H1 (cell line): ENCODE measurements around the gene PCNX4. TPM values are rescaled to one million over a fixed set of nuclear protein-coding genes. Genes with fewer than 3 reads are reported as not detected.

Source experiments
- CTCF ChIA-PET: fragments of 300-600 bp; sonication (Branson Sonifier 250); formaldehyde crosslinking; loops from one replicate; lab custom pipeline; 2021; ENCODE audit not compliant: partially characterized antibody; lab: Charles Lee
- POLR2A ChIA-PET: fragments of 300-600 bp; sonication (Branson Sonifier 250); formaldehyde crosslinking; loops from one replicate; lab custom pipeline; 2021; ENCODE audit warnings: inconsistent platforms; ENCODE audit not compliant: partially characterized antibody; lab: Charles Lee
- DNase-seq, 2 experiments: peaks; one replicate each; pipeline versions ENCODE4 v3.0.0 to v3.0.0-alpha.2; 2010 to 2022; ENCODE audit warnings: low spot score in 2 of 2, low read depth in 1 of 2, mixed read lengths in 1 of 2
- FAIRE-seq: peaks from 2 replicates; lab custom pipeline; 2011; peaks lifted over from hg19 to GRCh38; lab: Jason Lieb, UNC
- H2AFZ ChIP-seq: 2 replicates; pipeline ENCODE4 v1.8.1; 2012; ENCODE audit warnings: low read length, inconsistent platforms
- H2AK5ac ChIP-seq: 2 replicates; pipeline ENCODE4 v1.6.1; 2013; ENCODE audit warnings: low read depth, low read length
- H2BK120ac ChIP-seq: replicated peaks from 2 replicates; pipeline ENCODE3; 2013; ENCODE audit warnings: low read depth, low read length, inconsistent platforms
- H2BK12ac ChIP-seq: 2 replicates; pipeline ENCODE4 v1.6.1; 2013; ENCODE audit warnings: low read depth, low read length
- H2BK15ac ChIP-seq: 2 replicates; pipeline ENCODE4 v1.6.1; 2013; ENCODE audit warnings: low read length
- H2BK20ac ChIP-seq: 2 replicates; pipeline ENCODE4 v1.6.1; 2013; ENCODE audit warnings: low read length
- H2BK5ac ChIP-seq: 2 replicates; pipeline ENCODE4 v1.6.1; 2013; ENCODE audit warnings: low read depth, low read length
- H3K14ac ChIP-seq: 2 replicates; pipeline ENCODE4 v1.6.1; 2013; ENCODE audit warnings: inconsistent platforms; ENCODE audit not compliant: insufficient read length
- H3K18ac ChIP-seq: 2 replicates; pipeline ENCODE4 v1.6.1; 2013; ENCODE audit warnings: low read length; ENCODE audit errors: extremely low read depth
- H3K23ac ChIP-seq: 2 replicates; pipeline ENCODE4 v1.6.1; 2013; ENCODE audit warnings: inconsistent platforms; ENCODE audit not compliant: insufficient read length
- H3K23me2 ChIP-seq: 2 replicates; pipeline ENCODE4 v1.6.1; 2013; ENCODE audit warnings: low read depth, low read length
- H3K27ac ChIP-seq: 2 replicates; pipeline ENCODE4 v1.6.1; 2011; ENCODE audit warnings: low read depth, low read length, inconsistent platforms
- H3K27me3 ChIP-seq, 4 experiments: replicated peaks in 1 of 4; 1 replicate in 1 of 4; 2 replicates in 3 of 4; pipeline versions ENCODE4 v1.6.1 to v1.8.1; 2011 to 2013; ENCODE audit warnings: low read length in 3 of 4, mild to moderate bottlenecking in 3 of 4, inconsistent platforms in 2 of 4, mixed read lengths in 2 of 4, moderate library complexity in 1 of 4; ENCODE audit not compliant: control insufficient read depth in 3 of 4, insufficient read depth in 3 of 4; ENCODE audit errors: extremely low read depth in 1 of 4
- H3K36me3 ChIP-seq, 4 experiments: 2 replicates each; pipeline versions ENCODE4 v1.6.1 to v1.8.1; 2011 to 2013; ENCODE audit warnings: mild to moderate bottlenecking in 4 of 4, low read length in 3 of 4, moderate library complexity in 2 of 4, control low read depth in 1 of 4, inconsistent platforms in 1 of 4; ENCODE audit not compliant: insufficient read depth in 4 of 4, control insufficient read depth in 2 of 4
- H3K4ac ChIP-seq: replicated peaks from 2 replicates; pipeline ENCODE3; 2013; ENCODE audit warnings: low read length, low read depth, mixed read lengths, inconsistent platforms; ENCODE audit not compliant: insufficient read length
- H3K4me1 ChIP-seq, 4 experiments: replicated peaks in 1 of 4; 1 replicate in 1 of 4; 2 replicates in 3 of 4; pipeline versions ENCODE4 v1.6.1 to v1.8.1; 2011 to 2013; ENCODE audit warnings: low read length in 3 of 4, inconsistent platforms in 2 of 4, mixed read lengths in 1 of 4; ENCODE audit not compliant: insufficient read depth in 4 of 4, control insufficient read depth in 3 of 4
- H3K4me2 ChIP-seq, 2 experiments: 2 replicates each; pipeline versions ENCODE4 v1.6.1 to v1.8.1; 2011 to 2013; ENCODE audit warnings: low read depth in 2 of 2, low read length in 2 of 2, control low read depth in 1 of 2, inconsistent platforms in 1 of 2, mild to moderate bottlenecking in 1 of 2; ENCODE audit not compliant: insufficient read depth in 1 of 2
- H3K4me3 ChIP-seq, 4 experiments: fragments of 200-600, 300-600 bp in 1 of 4; sonication (generic), shearing (Covaris generic), sonication (Bioruptor Twin) in 1 of 4; 2 replicates each; pipeline versions ENCODE4 v1.5.1 to v1.8.1; 2011 to 2016; ENCODE audit warnings: low read length in 4 of 4, low read depth in 3 of 4, control low read depth in 2 of 4, inconsistent platforms in 2 of 4, mild to moderate bottlenecking in 2 of 4, mixed read lengths in 1 of 4, moderate library complexity in 1 of 4; ENCODE audit not compliant: insufficient read depth in 2 of 4; ENCODE audit errors: extremely low read depth in 1 of 4
- H3K56ac ChIP-seq: replicated peaks from 2 replicates; pipeline ENCODE3; 2013; ENCODE audit warnings: low read depth, mild to moderate bottlenecking, mixed read lengths, low read length, inconsistent platforms; ENCODE audit not compliant: insufficient read length
- H3K79me1 ChIP-seq: 2 replicates; pipeline ENCODE4 v1.6.1; 2013; ENCODE audit warnings: low read depth, low read length, control low read depth
- H3K79me2 ChIP-seq, 2 experiments: 2 replicates each; pipeline versions ENCODE4 v1.6.1 to v1.8.1; 2012 to 2013; ENCODE audit warnings: low read length in 2 of 2, mild to moderate bottlenecking in 2 of 2, inconsistent platforms in 1 of 2; ENCODE audit not compliant: insufficient read depth in 2 of 2, control insufficient read depth in 1 of 2
- H3K9ac ChIP-seq, 4 experiments: replicated peaks in 1 of 4; 1 replicate in 1 of 4; 2 replicates in 3 of 4; pipeline versions ENCODE4 v1.6.1 to v1.8.1; 2011 to 2013; ENCODE audit warnings: low read depth in 3 of 4, low read length in 3 of 4, control low read depth in 2 of 4, mild to moderate bottlenecking in 2 of 4, moderate library complexity in 2 of 4, inconsistent platforms in 1 of 4; ENCODE audit errors: extremely low read depth in 1 of 4
- H3K9me3 ChIP-seq, 2 experiments: 2 replicates each; pipeline versions ENCODE4 v1.6.1 to v1.8.1; 2012 to 2013; ENCODE audit warnings: mild to moderate bottlenecking in 2 of 2, moderate library complexity in 2 of 2, control low read depth in 1 of 2, inconsistent platforms in 1 of 2, low read depth in 1 of 2, low read length in 1 of 2, mixed read lengths in 1 of 2; ENCODE audit not compliant: insufficient read depth in 2 of 2
- H4K20me1 ChIP-seq, 2 experiments: replicated peaks in 1 of 2; 2 replicates each; pipeline versions ENCODE3 to v1.8.1; 2011 to 2013; ENCODE audit warnings: inconsistent platforms in 2 of 2, low read length in 2 of 2, mild to moderate bottlenecking in 1 of 2; ENCODE audit not compliant: insufficient read depth in 2 of 2, control insufficient read depth in 1 of 2
- H4K5ac ChIP-seq: 2 replicates; pipeline ENCODE4 v1.6.1; 2013; ENCODE audit warnings: low read length, low read depth, mixed read lengths, inconsistent platforms; ENCODE audit not compliant: insufficient read length
- H4K8ac ChIP-seq: 2 replicates; pipeline ENCODE4 v1.8.0; 2013; ENCODE audit warnings: mild to moderate bottlenecking, moderate library complexity, low read length, inconsistent platforms; ENCODE audit not compliant: insufficient read depth; ENCODE audit errors: extremely low read depth
- H4K91ac ChIP-seq: replicated peaks from 2 replicates; pipeline ENCODE3; 2013; ENCODE audit warnings: low read length, mixed read lengths, inconsistent platforms; ENCODE audit not compliant: insufficient read length
- MAFK ChIP-seq: IDR thresholded peaks from 2 replicates; pipeline ENCODE4 v1.6.1; 2012; ENCODE audit warnings: low read depth, mild to moderate bottlenecking, improper control_type of control experiment, low read length
- NRF1 ChIP-seq: IDR thresholded peaks from 2 replicates; pipeline ENCODE4 v1.6.1; 2011; ENCODE audit warnings: mild to moderate bottlenecking, low read depth, low read length, improper control_type of control experiment
- POU5F1 ChIP-seq: IDR thresholded peaks from 2 replicates; pipeline ENCODE4 v1.6.1; 2011; ENCODE audit warnings: low read depth, mild to moderate bottlenecking, low read length, moderate library complexity
- SIN3A ChIP-seq, 2 experiments: IDR thresholded peaks in 1 of 2; conservative IDR thresholded peaks in 1 of 2; 2 replicates each; pipeline ENCODE4 v1.6.1; 2011 to 2012; ENCODE audit warnings: low read length in 2 of 2, improper control_type of control experiment in 1 of 2, low read depth in 1 of 2, mild to moderate bottlenecking in 1 of 2
- SIRT6 ChIP-seq: IDR thresholded peaks from one replicate; pipeline ENCODE4 v1.7.1; 2012; ENCODE audit warnings: low read length, inconsistent platforms
- TAF1 ChIP-seq: IDR thresholded peaks from 2 replicates; pipeline ENCODE4 v1.6.1; 2011; ENCODE audit warnings: mild to moderate bottlenecking, low read depth, low read length
- TBP ChIP-seq: IDR thresholded peaks from 2 replicates; pipeline ENCODE4 v1.6.1; 2011; ENCODE audit warnings: low read depth, low read length, improper control_type of control experiment
- WGBS, 2 experiments: shearing (Covaris generic) in 1 of 2; methylation state at CpG; one replicate each; pipeline versions ENCODE4 v1.1.6 to v1.1.7; 2013 to 2015; ENCODE audit warnings: low lambda C conversion rate in 2 of 2, mixed read lengths in 2 of 2, inconsistent platforms in 1 of 2, low coverage in 1 of 2, missing lambda C conversion rate in 1 of 2; ENCODE audit not compliant: insufficient replicate concordance in 2 of 2, insufficient coverage in 1 of 2, insufficient read length in 1 of 2; ENCODE audit errors: extremely low coverage in 1 of 2, missing lambda C conversion rate in 1 of 2; 5-methylcytosine and 5-hydroxymethylcytosine counted together
- polyA plus RNA-seq, 7 experiments: library from polyadenylated mRNA; depleted of rRNA in 3 of 7; stranded (reverse) in 5 of 7; unstranded in 2 of 7; fragments of >200 nt in 5 of 7; fragments of 200-250 nt in 2 of 7; gene quantifications; 1 replicate in 5 of 7; 2 replicates in 1 of 7; 4 replicates in 1 of 7; pipeline versions ENCODE4 v1.2.1 to v1.2.3, GENCODE V29; 2011 to 2013; ENCODE audit warnings: missing spikeins in 2 of 7, mixed read lengths in 2 of 7
- total RNA-seq: library from RNA; stranded (reverse); fragmentation: NEBNext Ultra II Directional; extraction: Animal tissue kit (Norgen Biotek cat#: 25700); gene quantifications from 2 replicates; pipeline ENCODE4 v1.2.1, GENCODE V29; 2021

PCNX4 gene
- total and polyA plus RNA-seq, 2 of the 8 experiments (the other 6 are each of a cell fraction or from before 2014, with no cell fraction given), result 28.4 to 35.5 TPM

GRCh38 chr14:60153991-60154390 is 62.3 kb downstream of the PCNX4 start:
- H2AFZ ChIP-seq, result no peak overlapping the region
- H3K4me3 ChIP-seq, result no peak overlapping the region
- H4K20me1 ChIP-seq, result peaks cover 0 to 3% of the 10 kb centered on the region in 2 experiments
- H3K4me1 ChIP-seq, result peaks cover 0 to 2% (median 0%) of the 10 kb centered on the region in 4 experiments; a peak in 1 of 7 replicates
- H4K8ac ChIP-seq, result no peak overlapping the region
- no peak overlapping the region for H3K27ac ChIP-seq
- H3K56ac ChIP-seq, result no peak overlapping the region
- no peak for DNase-seq
- no peak overlapping the region for H3K14ac ChIP-seq
- POLR2A ChIA-PET, result no interaction called here
- no peak overlapping the region for H3K18ac ChIP-seq
- CTCF ChIA-PET, result interaction anchor here (1.0 kb wide), 1 partner anchor 30 kb away, joined by 3 read pairs; no protein-coding TSS in a partner anchor
- H4K91ac ChIP-seq, result no peak overlapping the region
- no peak for FAIRE-seq
- H3K79me1 ChIP-seq, result no peaks in the 10 kb centered on the region
- WGBS, 2 experiments, result 94% methylated on average over 3 of the region's 3 CpGs; no CpG with 5 or more reads in 1 of the 2 experiments
- no peaks in the 10 kb centered on the region for H3K79me2 ChIP-seq
- no peak overlapping the region for H3K4me2 ChIP-seq
- H4K5ac ChIP-seq, result no peak overlapping the region
- H2BK5ac ChIP-seq, result no peak overlapping the region
- H2BK120ac ChIP-seq, result no peak overlapping the region
- H3K9me3 ChIP-seq, result no peaks in the 10 kb centered on the region
- no peak overlapping the region for H3K9ac ChIP-seq
- no peaks in the 10 kb centered on the region for H3K23me2 ChIP-seq
- H3K4ac ChIP-seq, result no peak overlapping the region
- no peak overlapping the region for H2BK12ac ChIP-seq
- H3K27me3 ChIP-seq, result no peaks in the 10 kb centered on the region
- H3K23ac ChIP-seq, result no peak overlapping the region
- H3K36me3 ChIP-seq, result peaks cover 0 to 6% (median 0%) of the 10 kb centered on the region in 4 experiments; a peak in 2 of 8 replicates
- no peak overlapping the region for H2BK20ac ChIP-seq
- no peak overlapping the region for H2AK5ac ChIP-seq
- no peak overlapping the region for H2BK15ac ChIP-seq
- TF ChIP-seq POU5F1 (no peak), SIN3A (conservative IDR thresholded peaks at IDR 0.05 in 1 of 2, IDR thresholded peaks at IDR 0.05 in 1 of 2; ENCODE audit: low read depth in 1 of 2, low read length in 2 of 2) (no peak), NRF1 (no peak), TAF1 (no peak), SIRT6 (no peak), TBP (no peak), MAFK (no peak)
